ACHN (cell line): Measurements from ENCODE around the gene AK1.

ENCODE experiments used
- DNase-seq: peaks from one replicate; pipeline ENCODE4 v3.0.0-alpha.2; 2015
- in situ Hi-C: cut with HindIII; loops from 2 replicates; pipeline ENCODE4 v1.10.0; 2017; ENCODE audit warnings: low sequenced_read_pairs, low pct_ligation_motif_present, low pct_unique_long_range_greater_than_20kb

The AK1 gene

DNA sequence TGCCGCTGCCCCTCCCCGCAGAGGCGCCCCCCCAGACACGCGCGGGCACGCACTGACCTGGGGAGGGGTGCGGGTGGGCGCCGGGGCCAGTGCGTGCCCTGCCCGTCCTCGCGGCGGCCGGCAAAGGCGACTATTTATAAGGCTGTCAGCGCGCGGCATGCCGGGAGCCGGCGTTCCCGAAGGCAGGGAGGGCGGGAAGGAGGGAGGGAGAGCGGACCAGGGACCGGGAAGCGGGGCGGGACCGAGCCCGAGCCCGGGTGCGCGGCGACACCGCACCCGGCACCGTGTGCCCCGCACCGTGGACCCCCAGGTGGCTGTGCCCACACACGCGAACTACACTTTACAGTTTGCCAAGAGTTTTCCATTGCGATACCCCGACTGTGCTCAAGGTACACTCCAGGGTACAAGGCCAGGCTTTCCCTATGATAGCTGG is at the start of gene AK1:
Gene AK1 (minus strand): TSS at position 110 of the 433 bp plus-strand sequence. CDS start 3,058 bp downstream, outside the sequence.
- peak; percentile 60 for DNase-seq
- in situ Hi-C loops, result no loop called here

DNA sequence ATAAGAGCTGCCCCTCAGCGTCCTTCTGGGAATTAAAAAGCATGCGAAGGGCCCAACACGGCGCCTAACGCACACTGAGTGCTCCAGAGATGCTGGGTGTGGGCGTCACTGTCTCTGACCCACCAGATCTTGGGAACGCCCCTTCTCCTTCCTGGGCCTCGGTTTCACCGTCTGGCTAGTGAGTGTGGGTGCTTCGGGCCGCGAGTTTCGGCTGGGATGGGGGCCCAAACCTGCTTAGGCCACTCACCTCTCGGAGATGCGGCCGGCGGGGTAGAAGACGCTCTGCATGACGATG is 49.4 kb upstream of the AK1 start:
- DNase-seq, result no peak
- in situ Hi-C loops, result no loop called here

GRCh38 chr9:127925959-127926905 is 48.8 kb upstream of the AK1 start:
- no peak for DNase-seq
- in situ Hi-C loops, result no loop called here

DNA sequence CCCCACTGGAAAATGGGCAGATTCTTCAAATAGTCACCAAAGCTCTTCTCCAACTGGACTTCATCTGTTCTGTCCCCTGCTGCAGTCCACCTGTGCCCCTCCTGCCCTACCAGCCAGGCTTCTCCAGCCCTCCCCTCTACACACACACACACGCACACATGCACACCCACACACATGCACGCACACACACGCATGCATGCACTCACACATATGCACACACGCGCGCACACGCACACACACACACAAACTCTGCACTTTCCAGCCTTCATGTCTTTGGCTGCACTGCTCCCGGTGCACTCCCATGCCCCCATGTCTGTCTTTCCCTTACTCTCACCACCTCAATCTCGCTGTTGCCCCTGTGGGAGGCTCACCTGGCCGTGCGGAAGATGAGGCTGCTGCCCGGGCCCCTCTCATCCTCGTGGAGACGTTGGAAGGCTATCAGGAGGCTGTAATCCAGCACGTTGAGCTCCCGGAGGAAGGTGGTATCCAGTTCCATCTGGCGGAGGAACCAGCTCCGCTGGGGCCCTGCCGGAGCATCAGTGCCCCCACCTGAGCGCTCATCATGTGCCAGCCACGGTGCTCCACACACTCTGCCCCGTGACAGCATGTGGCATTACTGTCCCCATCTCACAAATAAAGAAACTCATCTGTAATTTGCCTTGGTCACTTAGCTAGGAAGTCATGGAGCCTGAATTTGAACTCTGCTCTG is 47.4 kb upstream of the AK1 start:
- no peak for DNase-seq
- in situ Hi-C loops, result no loop called here

DNA sequence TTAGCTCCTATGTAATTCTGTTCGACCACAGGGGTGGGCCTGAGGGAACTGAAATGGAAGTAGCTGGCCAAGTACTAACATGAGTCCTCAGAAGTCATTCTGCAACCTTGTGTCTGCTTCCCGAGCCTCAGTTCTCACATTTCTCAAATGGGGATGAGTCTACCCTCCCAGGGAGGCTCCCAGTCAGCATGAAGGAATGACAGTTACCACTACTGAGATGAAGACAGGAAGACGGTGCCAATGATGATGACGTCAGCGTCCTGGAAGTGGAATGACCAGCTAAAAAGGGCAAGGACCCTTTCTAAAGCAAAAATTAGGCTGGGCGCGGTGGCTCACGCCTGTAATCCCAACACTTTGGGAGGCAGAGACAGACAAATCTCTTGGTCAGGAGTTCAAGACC is 46.3 kb upstream of the AK1 start:
- peak; percentile 65 for DNase-seq

DNA sequence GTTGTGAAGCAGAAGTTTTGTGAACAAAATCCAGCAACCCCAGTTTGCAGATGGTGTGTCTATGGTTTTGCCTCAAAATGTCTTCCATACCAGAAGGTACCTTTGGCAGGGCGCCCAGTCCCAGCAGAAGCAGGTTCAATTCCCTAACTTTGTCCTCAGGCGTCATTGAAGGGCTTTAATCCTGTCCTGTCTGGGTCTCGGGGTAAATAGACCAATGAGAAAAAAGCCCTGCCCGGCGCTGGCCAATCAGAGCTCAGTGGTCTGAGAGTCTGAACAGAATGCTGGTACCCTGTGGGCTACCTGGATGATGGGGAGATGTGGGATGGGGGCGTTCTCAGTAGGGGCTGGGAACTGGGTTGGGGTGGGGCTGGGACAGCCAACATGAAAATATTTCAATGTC is 45.6 kb upstream of the AK1 start:
- DNase-seq, result no peak
- in situ Hi-C loops, result no loop called here

More for the DNA sequence above, 46.3 kb upstream of the AK1 start:
- in situ Hi-C loops, result no loop called here

GRCh38 chr9:127921557-127922120 is 44.2 kb upstream of the AK1 start:
- in situ Hi-C loops, result no loop called here

GRCh38 chr9:127920794-127921193 is 43.3 kb upstream of the AK1 start:
- in situ Hi-C loops, result no loop called here
- no peak for DNase-seq

More at GRCh38 chr9:127921557-127922120, 44.2 kb upstream of the AK1 start:
- peak; percentile 42 for DNase-seq

- in situ Hi-C loops, result no loop called here
- DNase-seq, result peak; percentile 98
Measured at GRCh38 chr9:127919253-127919815, 41.9 kb upstream of the AK1 start.

- in situ Hi-C loops, result no loop called here
- DNase-seq, result peak; percentile 17
Measured at GRCh38 chr9:127918183-127919107, 41.0 kb upstream of the AK1 start.

DNA sequence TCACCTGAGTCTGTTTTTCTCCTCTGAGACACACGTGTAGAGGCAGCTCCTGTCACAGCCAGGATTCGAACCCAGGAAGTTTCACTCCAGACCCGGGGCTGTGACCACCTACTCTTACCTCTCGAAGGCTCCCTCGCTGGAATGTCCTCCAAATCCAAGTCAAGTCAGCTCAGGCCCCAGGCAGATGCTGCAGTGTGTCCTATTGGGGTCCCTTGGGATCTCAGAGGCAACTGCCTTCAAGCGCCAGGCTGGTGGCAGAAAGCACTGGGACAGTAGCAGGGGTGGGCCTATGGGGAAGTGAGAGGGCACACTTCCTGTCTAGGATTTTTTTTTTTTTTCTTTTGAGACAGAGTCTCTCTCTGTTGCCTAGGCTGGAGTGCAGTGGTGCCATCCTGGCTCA is 40.1 kb upstream of the AK1 start:
- no peak for DNase-seq
- in situ Hi-C loops, result no loop called here

- peak; percentile 85 for DNase-seq
- in situ Hi-C loops, result no loop called here
Measured at GRCh38 chr9:127916720-127917581, 39.5 kb upstream of the AK1 start, which contains the start of gene ST6GALNAC4. Gene ST6GALNAC4 (minus strand): TSS chr9:127917041. CDS start chr9:127916419, 622 bp downstream.

DNA sequence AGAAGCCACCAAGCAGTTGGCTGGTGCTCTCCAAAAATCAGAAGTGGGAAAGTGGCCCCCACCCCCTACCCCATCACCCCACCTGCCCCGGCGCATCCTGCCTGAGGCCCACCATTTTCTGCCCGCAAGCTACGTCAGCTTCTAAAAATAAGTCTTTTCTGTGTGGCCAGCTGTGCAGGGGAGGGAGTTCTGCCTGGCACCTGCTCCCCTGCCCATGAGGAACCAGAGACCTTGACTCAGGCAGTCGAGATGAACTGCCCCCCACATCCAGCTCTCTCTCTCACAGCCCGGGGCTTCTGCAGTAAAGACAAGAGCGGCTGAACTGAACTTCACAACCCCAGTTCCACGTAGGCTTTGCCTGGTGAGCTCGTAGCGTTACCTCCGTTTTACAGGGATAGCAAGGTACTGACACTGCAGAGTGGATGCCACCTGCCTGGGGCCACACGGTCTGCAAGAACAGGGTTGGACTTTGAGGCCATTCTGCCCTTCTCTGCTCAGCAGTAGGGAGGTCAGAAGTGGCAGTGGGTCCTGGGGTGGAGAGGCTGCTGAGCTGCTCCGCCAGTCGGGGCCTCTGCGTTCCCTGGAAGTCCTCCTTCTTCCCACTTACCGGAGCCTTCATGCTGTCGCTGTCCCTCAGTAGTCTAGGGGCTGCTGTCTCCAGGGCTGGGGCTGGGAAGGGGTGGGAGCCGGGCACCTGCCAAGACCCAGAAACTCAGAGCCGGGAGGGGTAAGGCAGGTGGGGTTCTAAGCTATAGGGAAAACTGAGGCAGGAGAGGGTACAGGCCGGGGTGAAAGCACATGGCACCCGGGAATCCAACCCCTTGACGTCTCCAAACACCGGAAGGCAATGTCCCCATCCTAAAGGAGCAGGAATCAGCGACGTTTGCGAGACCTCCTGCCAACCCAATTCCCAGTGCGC is 38.6 kb upstream of the AK1 start:
- in situ Hi-C loops, result no loop called here
- no peak for DNase-seq

DNA sequence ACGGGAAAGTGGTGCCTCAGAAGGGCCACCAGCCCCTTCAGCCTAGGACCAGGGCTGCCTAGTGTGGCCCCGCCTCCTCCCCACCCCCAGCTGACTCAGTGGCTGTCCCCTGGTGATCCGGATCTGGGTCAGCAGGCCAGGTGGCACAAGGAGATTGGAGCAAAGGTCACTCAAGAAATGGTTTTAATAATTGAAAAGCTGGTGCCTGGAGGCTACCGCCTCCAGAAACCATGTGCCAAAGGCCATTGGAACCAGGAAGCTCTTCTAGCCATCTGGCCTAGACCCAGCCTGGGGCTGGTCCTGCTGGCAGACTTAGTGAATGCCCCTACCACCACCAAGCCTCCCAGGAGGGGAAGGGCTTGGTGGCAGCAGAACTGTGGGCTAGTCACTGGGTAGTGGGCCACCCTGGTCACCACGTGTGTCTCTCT is 37.9 kb upstream of the AK1 start:
- DNase-seq, result no peak
- in situ Hi-C loops, result no loop called here

GRCh38 chr9:127913682-127914081 is 36.2 kb upstream of the AK1 start:
- DNase-seq, result no peak
- in situ Hi-C loops, result no loop called here

GRCh38 chr9:127912882-127913281 is 35.4 kb upstream of the AK1 start:
- in situ Hi-C loops, result no loop called here
- no peak for DNase-seq
